Measurements from ENCODE around the gene ENKD1.

GRCh38 chr16:67632415-67633172 lies 34.0 kb downstream of the ENKD1 start:
- no peak for TF ChIP-seq CTCF (IDR thresholded peaks at IDR 0.05)
- no peak for TF ChIP-seq EHMT2 (IDR thresholded peaks at IDR 0.05; ENCODE audit: low read depth)
- TF ChIP-seq POLR2A (IDR thresholded peaks at IDR 0.05; ENCODE audit: low read length) = no peak
- TF ChIP-seq JUN (IDR thresholded peaks at IDR 0.05) = no peak
- no peak for TF ChIP-seq RAD21 (conservative IDR thresholded peaks at IDR 0.05 in 1 of 2, IDR thresholded peaks at IDR 0.05 in 1 of 2)
- no peak for TF ChIP-seq EP300 (IDR thresholded peaks at IDR 0.05)
- no peak for TF ChIP-seq MAX (IDR thresholded peaks at IDR 0.05)
- no peak for TF ChIP-seq CEBPB (IDR thresholded peaks at IDR 0.05)
- no peak for TF ChIP-seq ESRRA (IDR thresholded peaks at IDR 0.05; ENCODE audit: borderline replicate concordance, low read length)
- no peak for TF ChIP-seq POLR2AphosphoS2 (conservative IDR thresholded peaks at IDR 0.05; ENCODE audit: low read length)
- TF ChIP-seq HOXA7 (CRISPR knock-in tag; IDR thresholded peaks at IDR 0.05) = no peak
- TF ChIP-seq HDAC2 (IDR thresholded peaks at IDR 0.05) = no peak
